Choroid plexus epithelial cell (primary cell): ENCODE results near the gene RPS6KA6.
A peak's percentile ranks its signal among the peaks of the same experiment; 100 is the strongest.

Source experiments
- DNase-seq: peaks from one replicate; pipeline ENCODE4 v3.0.0-alpha.2; 2010; ENCODE audit warnings: low read depth
- H3K4me3 ChIP-seq: 2 replicates; pipeline ENCODE4 v1.5.1; 2011; ENCODE audit warnings: low read depth, mild to moderate bottlenecking, control low read depth, low read length, moderate library complexity
- TF ChIP-seq, protein P1 (sequence below): conservative IDR thresholded peaks from 2 replicates; pipeline ENCODE4 v1.5.1; 2011; ENCODE audit warnings: low read depth, mild to moderate bottlenecking, control low read depth, inconsistent platforms, low read length, moderate library complexity

RPS6KA6 gene

GRCh38 chrX:84168095-84168494, 19.9 kb downstream of the RPS6KA6 start:
- H3K4me3 ChIP-seq = no peak overlapping the region
- DNase-seq = no peak
- TF ChIP-seq, protein P1, sequence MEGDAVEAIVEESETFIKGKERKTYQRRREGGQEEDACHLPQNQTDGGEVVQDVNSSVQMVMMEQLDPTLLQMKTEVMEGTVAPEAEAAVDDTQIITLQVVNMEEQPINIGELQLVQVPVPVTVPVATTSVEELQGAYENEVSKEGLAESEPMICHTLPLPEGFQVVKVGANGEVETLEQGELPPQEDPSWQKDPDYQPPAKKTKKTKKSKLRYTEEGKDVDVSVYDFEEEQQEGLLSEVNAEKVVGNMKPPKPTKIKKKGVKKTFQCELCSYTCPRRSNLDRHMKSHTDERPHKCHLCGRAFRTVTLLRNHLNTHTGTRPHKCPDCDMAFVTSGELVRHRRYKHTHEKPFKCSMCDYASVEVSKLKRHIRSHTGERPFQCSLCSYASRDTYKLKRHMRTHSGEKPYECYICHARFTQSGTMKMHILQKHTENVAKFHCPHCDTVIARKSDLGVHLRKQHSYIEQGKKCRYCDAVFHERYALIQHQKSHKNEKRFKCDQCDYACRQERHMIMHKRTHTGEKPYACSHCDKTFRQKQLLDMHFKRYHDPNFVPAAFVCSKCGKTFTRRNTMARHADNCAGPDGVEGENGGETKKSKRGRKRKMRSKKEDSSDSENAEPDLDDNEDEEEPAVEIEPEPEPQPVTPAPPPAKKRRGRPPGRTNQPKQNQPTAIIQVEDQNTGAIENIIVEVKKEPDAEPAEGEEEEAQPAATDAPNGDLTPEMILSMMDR = no peak

DNA sequence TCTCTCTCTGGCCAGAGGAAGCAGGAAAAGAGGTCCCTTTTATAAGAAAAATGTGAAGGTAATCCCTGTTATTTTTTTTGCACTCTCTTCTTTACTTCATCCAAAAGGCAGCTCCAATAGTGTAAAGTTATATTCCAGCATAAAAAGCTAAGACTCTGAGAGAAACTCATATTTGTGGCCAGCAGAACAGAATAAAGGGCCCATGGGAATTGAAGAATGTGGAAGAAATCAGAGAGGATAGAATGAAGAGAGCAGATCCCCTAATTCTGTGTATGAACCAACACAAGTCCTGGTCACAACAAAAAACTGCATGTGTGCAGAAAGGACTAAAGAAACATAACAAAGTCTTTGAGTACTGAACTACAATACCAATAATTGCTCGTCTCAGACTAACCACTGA, 22.3 kb downstream of the RPS6KA6 start:
- H3K4me3 ChIP-seq = no peak overlapping the region
- DNase-seq = peak; percentile 9
- TF ChIP-seq, protein P1 = no peak

DNA sequence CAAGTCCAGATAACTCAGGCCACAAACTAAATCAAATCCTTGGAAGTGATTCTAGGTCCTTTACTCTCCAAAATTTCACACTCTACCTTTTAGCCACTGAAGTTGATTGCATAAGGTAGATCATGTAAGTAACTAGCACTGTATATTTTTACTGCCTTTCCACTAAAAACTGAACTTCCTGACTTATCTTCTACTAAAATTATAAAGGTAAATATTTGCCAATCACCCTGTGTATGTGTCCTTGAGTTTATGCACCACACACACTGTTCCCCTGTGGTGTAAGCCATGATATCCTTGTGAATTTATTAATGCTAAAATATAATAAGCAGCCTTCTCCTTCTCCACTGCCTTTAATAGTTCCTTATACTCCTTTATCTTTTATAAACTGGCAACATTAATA, 25.6 kb downstream of the RPS6KA6 start:
- TF ChIP-seq, protein P1 = no peak
- H3K4me3 ChIP-seq = no peak overlapping the region
- no peak for DNase-seq

GRCh38 chrX:84161641-84162040, 26.4 kb downstream of the RPS6KA6 start:
- DNase-seq = no peak
- TF ChIP-seq, protein P1 = no peak
- no peak overlapping the region for H3K4me3 ChIP-seq

DNA sequence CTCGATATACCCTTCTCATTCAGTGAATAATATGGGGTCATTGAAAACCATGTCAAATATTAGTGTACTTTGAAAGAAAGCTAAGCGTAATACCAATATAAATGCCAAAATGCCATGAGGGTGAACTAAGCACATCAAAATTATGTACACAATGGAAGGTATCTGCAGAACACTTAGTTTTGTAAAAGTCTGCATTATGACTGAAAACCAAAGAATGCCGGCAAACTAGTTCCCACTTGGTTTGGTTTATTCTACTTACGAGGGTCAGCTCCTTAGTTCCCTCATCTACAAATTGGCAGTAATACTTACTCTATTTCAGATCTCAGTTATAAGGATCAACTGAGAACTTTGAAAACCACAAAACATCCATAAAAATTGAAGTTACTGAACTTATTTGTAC, 27.3 kb downstream of the RPS6KA6 start:
- H3K4me3 ChIP-seq = no peak overlapping the region
- DNase-seq = no peak
- TF ChIP-seq, protein P1 = no peak

GRCh38 chrX:84156821-84157220, 31.2 kb downstream of the RPS6KA6 start:
- TF ChIP-seq, protein P1 = no peak
- no peak for DNase-seq
- no peak overlapping the region for H3K4me3 ChIP-seq

DNA sequence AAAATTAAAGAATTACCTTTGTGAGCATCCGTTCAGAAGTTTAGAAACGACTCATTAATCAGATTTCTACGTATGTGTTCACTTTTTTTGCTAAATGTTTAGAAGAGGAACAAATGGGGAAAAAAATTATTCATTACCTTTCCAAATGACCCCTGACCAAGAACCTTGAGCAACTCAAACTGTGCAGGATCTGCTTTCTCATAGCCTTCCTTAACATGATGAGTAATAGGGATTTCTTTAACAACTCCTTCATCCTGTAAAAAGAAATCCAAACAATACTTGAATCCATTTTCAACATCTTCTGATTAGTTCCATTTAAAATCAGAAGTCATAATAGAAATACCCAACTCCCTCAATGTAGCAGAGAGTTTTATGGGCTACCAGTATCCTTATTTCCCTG, 32.1 kb downstream of the RPS6KA6 start:
- no peak for DNase-seq
- H3K4me3 ChIP-seq = no peak overlapping the region
- TF ChIP-seq, protein P1 = no peak
